Measurements from ENCODE around the gene CCK. TPM values are rescaled to one million over a fixed set of nuclear protein-coding genes. Genes with fewer than 3 reads are reported as not detected.

Gene CCK
- polyA plus RNA-seq, 3 donors = not detected

- no peak for DNase-seq
- H3K36me3 Mint-ChIP-seq = no peaks in the 10 kb centered on the region
- Histone ChIP-seq H3K4me3 (replicated peaks in 1 of 3; ENCODE audit: low read depth in 2 of 3, low read length in 3 of 3) (no peak overlapping the region), H3K9me3 (replicated peaks in 1 of 2; ENCODE audit: control insufficient read depth in 1 of 2, insufficient read depth in 1 of 2, low read length in 2 of 2) (no peaks in the 10 kb centered on the region), H2AFZ (ENCODE audit: insufficient read depth, low read depth, low read length, poor library complexity, severe bottlenecking) (no peak overlapping the region), H3K4me2 (replicated peaks; ENCODE audit: extremely low read depth, low read length, poor library complexity, severe bottlenecking) (no peak overlapping the region), H3K27ac (ENCODE audit: low read depth in 1 of 2, low read length in 2 of 2) (no peak overlapping the region), H3K79me2 (ENCODE audit: insufficient read depth, low read length) (no peaks in the 10 kb centered on the region), H3K27me3 (ENCODE audit: control insufficient read depth in 2 of 2, insufficient read depth in 2 of 2, low read length in 2 of 2) (peaks cover 4 to 12% of the 10 kb centered on the region in 2 donors), H3K36me3 (replicated peaks in 1 of 2; ENCODE audit: control insufficient read depth in 1 of 2, insufficient read depth in 2 of 2, low read length in 2 of 2) (no peaks in the 10 kb centered on the region), H3K4me1 (ENCODE audit: control insufficient read depth in 1 of 2, insufficient read depth in 2 of 2, low read length in 2 of 2) (no peaks in the 10 kb centered on the region), H4K20me1 (ENCODE audit: insufficient read depth, low read length) (no peaks in the 10 kb centered on the region), H3K9ac (ENCODE audit: insufficient read depth, low read length, poor library complexity, severe bottlenecking) (no peak overlapping the region)
- TF ChIP-seq, protein P1, sequence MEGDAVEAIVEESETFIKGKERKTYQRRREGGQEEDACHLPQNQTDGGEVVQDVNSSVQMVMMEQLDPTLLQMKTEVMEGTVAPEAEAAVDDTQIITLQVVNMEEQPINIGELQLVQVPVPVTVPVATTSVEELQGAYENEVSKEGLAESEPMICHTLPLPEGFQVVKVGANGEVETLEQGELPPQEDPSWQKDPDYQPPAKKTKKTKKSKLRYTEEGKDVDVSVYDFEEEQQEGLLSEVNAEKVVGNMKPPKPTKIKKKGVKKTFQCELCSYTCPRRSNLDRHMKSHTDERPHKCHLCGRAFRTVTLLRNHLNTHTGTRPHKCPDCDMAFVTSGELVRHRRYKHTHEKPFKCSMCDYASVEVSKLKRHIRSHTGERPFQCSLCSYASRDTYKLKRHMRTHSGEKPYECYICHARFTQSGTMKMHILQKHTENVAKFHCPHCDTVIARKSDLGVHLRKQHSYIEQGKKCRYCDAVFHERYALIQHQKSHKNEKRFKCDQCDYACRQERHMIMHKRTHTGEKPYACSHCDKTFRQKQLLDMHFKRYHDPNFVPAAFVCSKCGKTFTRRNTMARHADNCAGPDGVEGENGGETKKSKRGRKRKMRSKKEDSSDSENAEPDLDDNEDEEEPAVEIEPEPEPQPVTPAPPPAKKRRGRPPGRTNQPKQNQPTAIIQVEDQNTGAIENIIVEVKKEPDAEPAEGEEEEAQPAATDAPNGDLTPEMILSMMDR (IDR thresholded peaks at IDR 0.05) = no peak
- H3K4me3 Mint-ChIP-seq = no peak overlapping the region
- H3K9me3 Mint-ChIP-seq = peaks cover 0 to 7% (median 4%) of the 10 kb centered on the region in 7 donors
- intact Hi-C loops (cut with micrococcal nuclease) = no loop called here
- WGBS (ENCODE audit: insufficient coverage) = no CpG with 5 or more reads among the region's 2 CpGs
- no peak overlapping the region for H3K27ac Mint-ChIP-seq
- no peaks in the 10 kb centered on the region for H3K4me1 Mint-ChIP-seq
- H3K27me3 Mint-ChIP-seq (ENCODE audit: low read depth in 3 of 3) = peaks cover 2 to 12% (median 8%) of the 10 kb centered on the region in 3 donors
Measured at GRCh38 chr3:42273361-42273760, 7.4 kb upstream of the CCK start.

DNA sequence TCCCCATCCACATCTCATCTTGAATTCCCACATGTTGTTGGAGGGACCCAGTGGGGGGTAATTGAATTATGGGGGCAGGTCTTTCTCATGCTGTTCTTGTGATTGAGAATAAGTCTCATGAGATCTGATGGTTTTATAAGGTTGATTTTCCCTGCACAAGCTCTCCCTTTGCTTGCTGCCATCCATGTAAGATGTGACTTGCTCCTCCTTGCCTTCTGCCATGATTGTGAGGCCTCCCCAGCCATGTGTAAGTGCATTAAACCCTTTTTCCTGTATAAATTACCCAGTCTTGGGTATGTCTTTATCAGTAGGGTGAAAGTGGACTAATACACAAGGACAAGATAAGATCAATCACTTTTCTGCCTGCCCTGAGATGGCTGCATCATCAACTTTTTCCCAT is 5.8 kb upstream of the CCK start:
- Histone ChIP-seq H3K9me3 (replicated peaks in 1 of 2; ENCODE audit: control insufficient read depth in 1 of 2, insufficient read depth in 1 of 2, low read length in 2 of 2) (peaks cover 0 to 3% of the 10 kb centered on the region in 2 donors), H3K27me3 (ENCODE audit: control insufficient read depth in 2 of 2, insufficient read depth in 2 of 2, low read length in 2 of 2) (peaks cover 7 to 25% of the 10 kb centered on the region in 2 donors), H3K36me3 (replicated peaks in 1 of 2; ENCODE audit: control insufficient read depth in 1 of 2, insufficient read depth in 2 of 2, low read length in 2 of 2) (no peaks in the 10 kb centered on the region), H3K27ac (ENCODE audit: low read depth in 1 of 2, low read length in 2 of 2) (no peak overlapping the region), H3K4me1 (ENCODE audit: control insufficient read depth in 1 of 2, insufficient read depth in 2 of 2, low read length in 2 of 2) (no peaks in the 10 kb centered on the region), H3K4me3 (replicated peaks in 1 of 3; ENCODE audit: low read depth in 2 of 3, low read length in 3 of 3) (no peak overlapping the region), H3K4me2 (replicated peaks; ENCODE audit: extremely low read depth, low read length, poor library complexity, severe bottlenecking) (no peak overlapping the region), H2AFZ (ENCODE audit: insufficient read depth, low read depth, low read length, poor library complexity, severe bottlenecking) (no peak overlapping the region), H3K79me2 (ENCODE audit: insufficient read depth, low read length) (no peaks in the 10 kb centered on the region), H3K9ac (ENCODE audit: insufficient read depth, low read length, poor library complexity, severe bottlenecking) (no peak overlapping the region), H4K20me1 (ENCODE audit: insufficient read depth, low read length) (no peaks in the 10 kb centered on the region)
- no peak for DNase-seq
- H3K27ac Mint-ChIP-seq = no peak overlapping the region
- H3K36me3 Mint-ChIP-seq = no peaks in the 10 kb centered on the region
- no peaks in the 10 kb centered on the region for H3K4me1 Mint-ChIP-seq
- H3K4me3 Mint-ChIP-seq = no peak overlapping the region
- intact Hi-C loops (cut with micrococcal nuclease) = no loop called here
- TF ChIP-seq, protein P1 (IDR thresholded peaks at IDR 0.05) = no peak
- H3K27me3 Mint-ChIP-seq (ENCODE audit: low read depth in 3 of 3) = peaks cover 14 to 26% (median 23%) of the 10 kb centered on the region in 3 donors
- peaks cover 2 to 10% (median 6%) of the 10 kb centered on the region in 7 donors for H3K9me3 Mint-ChIP-seq
